Bronchus fibroblast of lung (primary cell): ENCODE results near the gene GALNT1. TPM values are rescaled to one million over a fixed set of nuclear protein-coding genes. Genes with fewer than 3 reads are reported as not detected.

Source experiments
- total RNA-seq: library from RNA; depleted of rRNA; stranded (reverse); fragments of >200 nt; gene quantifications from 2 replicates; pipeline ENCODE4 v1.2.3, GENCODE V29; 2015

GALNT1 gene
- total RNA-seq: 33.3 and 38.7 TPM in 2 replicates

GRCh38 chr18:35581546-35581897 lies at the start of gene GALNT1:
TSS of gene GALNT1 (plus strand) at chr18:35581740. CDS start at chr18:35654663, 72,923 bp downstream.

Other genes starting within 250 kb of the GALNT1 start
- 13.4 and 15.8 TPM in 2 replicates for gene ZNF24, start 237.3 kb upstream of the GALNT1 start, total RNA-seq
- gene ZNF396, start 204.4 kb upstream of the GALNT1 start, total RNA-seq: 0.67 and 0.89 TPM in 2 replicates
- 7.6 and 9.1 TPM in 2 replicates for gene INO80C, start 83.8 kb upstream of the GALNT1 start, total RNA-seq